Activated T-helper 2 cell treated with anti-CD3 and anti-CD28 coated beads, Interferon-gamma antibody, Interleukin-2, Interleukin-4, amounts not matched to agents 10 μg/mL and 5 μg/mL and 100 μg/mL, durations not matched to agents 14 hours and 24 hours and 36 hours (primary cell): ENCODE measurements around the gene VSTM2L. TPM values are rescaled to one million over a fixed set of nuclear protein-coding genes. Genes with fewer than 3 reads are reported as not detected.

ENCODE experiments used
- DNase-seq: peaks from one replicate; pipeline ENCODE4 v3.0.0; 2021; ENCODE audit warnings: low spot score
- H3K27ac Mint-ChIP-seq: one replicate; pipeline ENCODE4 v1.8.0; 2021; ENCODE audit warnings: mixed read lengths
- H3K27me3 Mint-ChIP-seq: one replicate; pipeline ENCODE4 v1.8.0; 2021; ENCODE audit warnings: low read depth, mixed read lengths
- H3K36me3 Mint-ChIP-seq: one replicate; pipeline ENCODE4 v1.8.0; 2021; ENCODE audit warnings: low read depth, mixed read lengths
- H3K4me1 Mint-ChIP-seq: one replicate; pipeline ENCODE4 v1.8.0; 2021; ENCODE audit warnings: low read depth, mixed read lengths
- H3K4me3 Mint-ChIP-seq: one replicate; pipeline ENCODE4 v1.8.0; 2021; ENCODE audit warnings: low read depth, mild to moderate bottlenecking, moderate library complexity, mixed read lengths
- H3K9me3 Mint-ChIP-seq: one replicate; pipeline ENCODE4 v1.8.0; 2021; ENCODE audit warnings: mixed read lengths
- intact Hi-C: fragments of 100-400 bp; cut with micrococcal nuclease; formaldehyde crosslinking; loops from one replicate; pipeline ENCODE4 v1.15.1; 2023
- total RNA-seq: library from RNA; stranded (reverse); gene quantifications from 2 replicates; pipeline ENCODE4 v1.2.3, GENCODE V29; 2022

VSTM2L gene
- total RNA-seq, 1 donor from 2014 or later: 0.23 TPM

DNA sequence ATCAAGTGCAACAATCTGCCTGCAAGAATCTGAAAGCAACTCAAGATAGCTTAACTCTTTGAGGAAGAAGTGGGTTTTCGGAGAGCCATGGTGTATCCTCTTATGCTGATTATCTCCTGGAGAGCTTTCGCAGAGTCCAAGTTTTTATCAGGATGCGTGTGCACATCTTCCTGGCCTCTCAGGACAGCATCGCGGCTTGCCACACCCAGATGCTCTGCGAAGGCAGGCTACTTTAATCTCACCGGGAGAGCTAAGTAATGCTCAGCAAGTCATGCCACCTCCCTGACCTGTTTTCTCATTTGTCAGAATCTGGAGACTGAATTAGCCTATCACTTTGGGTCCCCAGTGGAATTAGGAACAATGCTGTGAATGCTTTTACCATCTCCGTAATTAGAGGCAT lies 77.5 kb downstream of the VSTM2L start:
- intact Hi-C loops: no loop called here
- H3K27me3 Mint-ChIP-seq: no peaks in the 10 kb centered on the region
- no peaks in the 10 kb centered on the region for H3K9me3 Mint-ChIP-seq
- no peak for DNase-seq
- peaks cover 2% of the 10 kb centered on the region for H3K4me1 Mint-ChIP-seq
- peaks cover 22% of the 10 kb centered on the region for H3K36me3 Mint-ChIP-seq
- no peak overlapping the region for H3K27ac Mint-ChIP-seq
- H3K4me3 Mint-ChIP-seq: no peak overlapping the region

DNA sequence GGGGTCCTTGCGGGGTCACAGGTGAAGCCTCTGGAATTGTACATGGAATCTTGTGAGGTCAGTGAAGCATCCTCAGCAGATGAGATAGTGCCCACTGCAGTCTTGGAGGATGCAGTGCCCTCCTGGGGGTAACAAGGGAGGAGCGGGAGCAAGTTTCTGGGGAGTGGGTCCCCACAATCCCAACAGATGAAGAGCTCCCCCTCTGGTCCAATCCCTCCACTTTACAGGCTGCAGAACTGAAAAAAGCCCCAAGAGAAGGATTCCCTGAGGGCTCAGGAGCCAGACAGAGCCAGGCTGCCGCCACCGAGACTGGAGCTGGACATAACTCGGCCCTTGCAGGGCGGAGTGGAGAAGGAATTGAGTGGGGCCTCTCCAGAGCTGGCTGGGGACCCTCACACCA lies 77.9 kb downstream of the VSTM2L start:
- DNase-seq: no peak
- Mint-ChIP-seq H3K4me1 (peaks cover 2% of the 10 kb centered on the region), H3K9me3 (no peaks in the 10 kb centered on the region), H3K4me3 (no peak overlapping the region), H3K27ac (no peak overlapping the region), H3K36me3 (peaks cover 22% of the 10 kb centered on the region), H3K27me3 (no peaks in the 10 kb centered on the region)
- intact Hi-C loops: no loop called here

DNA sequence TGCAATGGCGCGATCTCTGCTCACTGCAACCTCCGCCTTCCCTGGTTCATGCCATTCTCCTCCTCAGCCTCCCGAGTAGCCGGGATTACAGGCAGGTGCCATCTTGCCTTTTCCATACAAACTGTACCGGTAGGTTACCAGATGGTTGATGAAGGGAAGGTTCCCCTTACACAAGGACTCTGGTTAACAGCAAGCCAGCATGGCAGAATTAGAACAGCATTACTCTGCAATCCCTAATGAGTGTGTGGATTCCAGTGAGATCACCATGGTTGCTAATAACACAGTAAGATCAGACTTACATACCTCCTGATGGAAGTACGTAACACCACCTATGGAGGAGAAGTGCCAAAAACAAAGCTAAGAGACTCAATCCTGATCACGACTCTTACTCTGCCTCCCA lies 78.6 kb downstream of the VSTM2L start:
- Mint-ChIP-seq H3K36me3 (peaks cover 22% of the 10 kb centered on the region), H3K4me3 (no peak overlapping the region), H3K4me1 (peaks cover 2% of the 10 kb centered on the region), H3K27me3 (no peaks in the 10 kb centered on the region), H3K9me3 (no peaks in the 10 kb centered on the region), H3K27ac (no peak overlapping the region)
- intact Hi-C loops: no loop called here
- DNase-seq: no peak

DNA sequence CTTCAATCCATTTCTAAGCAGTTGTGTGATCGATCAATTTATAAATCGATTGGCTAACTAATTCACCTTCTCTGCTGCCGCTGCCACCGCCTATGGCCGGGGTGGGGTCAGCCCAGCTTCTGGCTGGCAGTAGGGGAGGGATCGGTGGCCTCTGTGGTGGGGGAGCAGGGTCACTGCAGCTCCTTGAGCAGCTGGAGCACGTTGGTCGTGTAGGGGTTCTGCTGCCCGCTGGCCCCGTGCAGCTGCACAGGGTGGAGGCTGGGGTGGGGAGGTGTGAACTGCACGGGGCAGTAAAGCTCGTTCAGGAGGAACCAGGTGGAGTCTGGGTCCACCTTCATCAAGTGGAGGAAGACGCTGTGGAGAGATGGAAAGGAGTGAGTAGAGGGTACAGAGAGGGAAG lies 80.4 kb downstream of the VSTM2L start:
- H3K27ac Mint-ChIP-seq: no peak overlapping the region
- no peaks in the 10 kb centered on the region for H3K4me1 Mint-ChIP-seq
- no peaks in the 10 kb centered on the region for H3K9me3 Mint-ChIP-seq
- peaks cover 24% of the 10 kb centered on the region for H3K36me3 Mint-ChIP-seq
- no peaks in the 10 kb centered on the region for H3K27me3 Mint-ChIP-seq
- DNase-seq: no peak
- intact Hi-C loops: no loop called here
- no peak overlapping the region for H3K4me3 Mint-ChIP-seq

DNA sequence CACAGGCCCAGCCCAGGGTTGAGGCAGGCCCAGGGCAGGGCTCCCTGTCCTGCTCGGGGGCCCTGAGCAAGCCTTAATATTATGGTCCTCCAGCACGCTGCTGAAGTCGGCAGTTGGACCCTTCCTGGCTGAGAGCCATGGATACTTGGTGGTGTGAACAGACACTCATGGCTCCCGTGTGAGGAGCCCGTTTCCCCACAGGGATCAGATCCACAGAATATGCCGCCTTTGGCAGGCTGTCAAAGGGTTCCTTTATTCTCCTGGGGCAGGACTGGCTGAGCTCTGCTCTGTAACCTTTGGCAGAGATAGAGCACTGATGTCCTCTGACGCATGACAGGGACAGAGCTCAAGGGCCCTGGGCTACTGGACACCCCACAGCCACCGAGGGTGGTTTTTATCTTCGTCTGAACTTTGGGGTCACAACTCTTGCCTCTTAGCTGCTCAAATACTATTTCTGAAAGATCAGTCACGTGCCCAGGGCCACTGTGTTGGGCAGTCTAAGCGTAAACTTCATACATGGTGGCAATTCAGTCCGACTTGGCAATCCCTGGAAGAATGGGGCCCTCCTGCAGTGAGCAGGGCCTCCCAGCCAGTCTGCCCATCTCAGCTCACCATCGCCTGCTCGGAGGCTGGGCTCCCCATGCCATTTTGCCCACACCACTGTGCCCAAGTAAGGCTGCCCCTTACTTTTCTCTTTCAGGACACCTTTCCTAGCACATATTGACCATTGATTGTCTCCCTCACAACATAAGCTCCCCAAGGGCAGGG lies 81.3 kb downstream of the VSTM2L start:
- no peak overlapping the region for H3K27ac Mint-ChIP-seq
- no peaks in the 10 kb centered on the region for H3K9me3 Mint-ChIP-seq
- no peak overlapping the region for H3K4me3 Mint-ChIP-seq
- no peak for DNase-seq
- no peaks in the 10 kb centered on the region for H3K27me3 Mint-ChIP-seq
- intact Hi-C loops: no loop called here
- no peaks in the 10 kb centered on the region for H3K4me1 Mint-ChIP-seq
- peaks cover 33% of the 10 kb centered on the region for H3K36me3 Mint-ChIP-seq

DNA sequence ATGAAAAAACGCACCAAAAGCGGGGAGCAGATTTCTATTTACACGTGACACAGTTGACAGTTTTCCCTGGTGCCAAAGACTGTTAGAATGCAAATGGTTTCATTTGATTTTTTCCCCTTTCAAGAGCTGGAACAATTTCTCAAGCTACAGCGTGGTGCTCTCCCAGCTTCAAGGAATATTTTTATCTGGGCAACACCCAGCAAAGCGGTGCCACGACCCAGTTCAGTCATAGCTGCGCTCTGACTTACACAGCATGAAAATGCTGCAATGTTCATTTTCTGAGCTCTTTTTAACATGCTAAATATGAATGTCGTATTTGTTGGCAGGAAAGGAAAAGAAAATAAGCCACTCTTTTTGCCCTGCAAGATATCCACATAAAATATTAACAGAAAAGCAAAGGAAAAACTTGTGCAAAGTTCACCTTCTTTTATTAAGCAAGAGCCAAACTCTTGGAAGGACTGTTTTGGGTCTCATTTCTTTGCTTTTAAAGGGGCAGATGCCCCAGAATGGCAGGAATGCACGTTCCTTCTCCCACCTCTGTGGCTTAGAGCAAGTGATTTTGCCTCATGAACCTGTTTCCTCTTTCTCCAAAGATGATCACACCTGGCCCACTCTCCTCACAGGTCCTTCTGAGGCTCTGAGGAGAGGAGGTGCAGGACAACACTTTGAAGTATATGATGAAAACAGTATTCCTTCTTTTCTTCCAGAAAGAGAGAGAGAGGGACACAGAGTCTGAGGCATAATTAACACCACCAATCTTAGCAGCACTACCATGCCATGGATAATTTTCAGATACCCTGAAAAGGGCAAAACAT lies 83.3 kb downstream of the VSTM2L start:
- no peak for DNase-seq
- Mint-ChIP-seq H3K27me3 (no peaks in the 10 kb centered on the region), H3K4me3 (no peak overlapping the region), H3K27ac (no peak overlapping the region), H3K9me3 (no peaks in the 10 kb centered on the region), H3K4me1 (peaks cover 18% of the 10 kb centered on the region), H3K36me3 (peaks cover 49% of the 10 kb centered on the region)
- intact Hi-C loops: no loop called here

DNA sequence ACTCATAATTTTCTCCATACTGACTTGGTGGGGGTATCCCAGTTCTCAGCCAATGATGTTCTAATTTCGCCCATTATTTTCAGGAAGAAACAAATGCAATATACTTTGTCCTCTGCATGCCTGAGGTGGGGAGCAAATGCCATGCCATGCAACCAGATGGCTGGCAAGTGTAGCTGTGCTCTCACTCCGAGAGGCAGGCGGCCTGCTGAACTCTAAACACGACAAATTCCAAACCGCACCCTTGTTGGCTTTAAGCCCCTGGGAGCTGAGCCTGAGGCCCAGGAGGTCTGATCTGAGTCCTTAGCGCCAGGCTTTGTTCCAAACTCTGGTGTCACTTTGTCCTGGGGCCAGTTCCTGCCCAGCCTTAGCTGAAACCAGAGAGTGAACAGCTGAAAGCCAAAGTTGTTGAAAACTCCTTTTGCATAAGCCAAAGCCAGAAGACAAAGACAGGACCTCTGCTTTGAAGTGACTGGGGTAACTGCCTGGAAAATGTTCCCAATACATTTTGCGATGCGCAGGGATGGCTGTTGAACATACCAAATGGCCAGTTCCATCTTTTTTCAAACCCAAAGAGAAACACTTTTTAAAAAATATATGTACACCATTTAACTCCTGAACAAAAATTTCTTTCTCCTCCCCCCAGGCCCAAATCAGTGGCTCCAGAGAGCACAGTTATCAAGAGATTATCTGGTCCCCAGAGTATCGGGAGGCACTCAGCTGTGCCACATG lies 84.1 kb downstream of the VSTM2L start:
- Mint-ChIP-seq H3K9me3 (no peaks in the 10 kb centered on the region), H3K36me3 (peaks cover 50% of the 10 kb centered on the region), H3K4me3 (no peak overlapping the region), H3K4me1 (peaks cover 24% of the 10 kb centered on the region), H3K27ac (no peak overlapping the region), H3K27me3 (no peaks in the 10 kb centered on the region)
- no peak for DNase-seq
- intact Hi-C loops: no loop called here

DNA sequence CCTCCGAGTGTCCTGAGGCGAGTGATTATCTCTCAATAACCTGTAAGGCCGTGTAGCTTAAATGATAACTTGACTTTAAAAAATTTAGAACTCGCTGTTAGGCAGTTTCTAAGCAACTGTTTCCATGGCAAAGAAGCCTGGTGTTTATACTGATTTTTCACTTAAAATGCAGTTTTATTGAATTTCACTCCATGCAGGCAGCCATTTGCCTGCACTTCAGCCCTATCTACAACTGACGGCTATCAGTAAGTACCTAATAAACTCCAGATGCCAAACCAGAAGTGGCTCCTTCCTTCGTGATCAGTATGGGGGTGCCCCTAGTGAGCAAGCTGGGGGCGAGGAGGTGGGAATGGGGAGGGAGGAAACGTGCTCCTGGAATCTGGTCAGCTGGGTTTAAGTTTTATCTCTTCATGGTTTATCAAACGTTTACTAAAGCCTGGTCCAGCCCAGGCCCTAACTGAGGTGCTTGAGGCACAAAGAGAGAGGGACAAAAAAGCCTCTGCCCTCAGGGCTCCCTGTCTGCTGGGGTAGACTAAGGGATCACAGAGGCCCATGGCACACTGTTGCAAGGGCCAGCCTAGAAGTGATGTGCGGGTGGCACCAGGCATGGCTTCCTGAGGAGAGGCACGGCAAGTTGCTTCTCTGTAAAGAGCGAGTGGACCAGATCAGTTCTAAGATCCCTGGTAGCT lies 84.8 kb downstream of the VSTM2L start:
- H3K9me3 Mint-ChIP-seq: no peaks in the 10 kb centered on the region
- no peak for DNase-seq
- no peaks in the 10 kb centered on the region for H3K27me3 Mint-ChIP-seq
- intact Hi-C loops: no loop called here
- H3K27ac Mint-ChIP-seq: no peak overlapping the region
- no peak overlapping the region for H3K4me3 Mint-ChIP-seq
- peaks cover 45% of the 10 kb centered on the region for H3K36me3 Mint-ChIP-seq
- H3K4me1 Mint-ChIP-seq: peaks cover 26% of the 10 kb centered on the region

DNA sequence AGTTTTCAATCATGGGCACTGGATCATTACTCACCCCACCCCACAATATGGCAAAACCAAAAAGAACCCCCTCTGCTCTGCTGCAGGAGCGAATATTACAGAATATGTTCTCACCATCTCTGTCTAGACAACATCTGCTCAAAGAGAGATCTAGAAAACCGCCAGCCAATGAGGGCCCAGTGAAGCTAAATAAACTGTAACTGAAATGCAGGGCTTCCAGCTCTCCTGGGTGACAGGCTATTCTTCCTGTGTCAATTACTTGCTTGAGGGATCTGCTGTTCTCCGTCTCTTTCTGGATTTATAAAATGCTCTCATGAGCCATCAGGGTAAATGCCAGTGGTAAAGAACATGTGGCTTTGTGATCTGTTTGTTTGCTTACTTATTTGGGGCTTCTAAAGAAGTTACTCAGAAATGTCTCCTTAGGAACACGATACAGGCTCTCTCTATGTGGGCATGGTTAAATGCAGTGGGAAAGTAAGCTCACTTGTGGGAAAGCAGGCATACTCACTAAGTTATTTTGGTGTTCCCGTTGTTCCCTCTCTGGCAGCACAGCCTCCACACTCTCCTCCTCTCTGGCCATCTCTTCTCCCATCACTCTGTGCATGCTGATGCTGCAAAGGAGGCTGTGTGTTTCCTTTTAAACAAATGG lies 85.5 kb downstream of the VSTM2L start:
- intact Hi-C loops: no loop called here
- no peak overlapping the region for H3K27ac Mint-ChIP-seq
- H3K27me3 Mint-ChIP-seq: no peaks in the 10 kb centered on the region
- peaks cover 27% of the 10 kb centered on the region for H3K4me1 Mint-ChIP-seq
- DNase-seq: no peak
- H3K36me3 Mint-ChIP-seq: peaks cover 40% of the 10 kb centered on the region
- H3K9me3 Mint-ChIP-seq: no peaks in the 10 kb centered on the region
- H3K4me3 Mint-ChIP-seq: no peak overlapping the region

DNA sequence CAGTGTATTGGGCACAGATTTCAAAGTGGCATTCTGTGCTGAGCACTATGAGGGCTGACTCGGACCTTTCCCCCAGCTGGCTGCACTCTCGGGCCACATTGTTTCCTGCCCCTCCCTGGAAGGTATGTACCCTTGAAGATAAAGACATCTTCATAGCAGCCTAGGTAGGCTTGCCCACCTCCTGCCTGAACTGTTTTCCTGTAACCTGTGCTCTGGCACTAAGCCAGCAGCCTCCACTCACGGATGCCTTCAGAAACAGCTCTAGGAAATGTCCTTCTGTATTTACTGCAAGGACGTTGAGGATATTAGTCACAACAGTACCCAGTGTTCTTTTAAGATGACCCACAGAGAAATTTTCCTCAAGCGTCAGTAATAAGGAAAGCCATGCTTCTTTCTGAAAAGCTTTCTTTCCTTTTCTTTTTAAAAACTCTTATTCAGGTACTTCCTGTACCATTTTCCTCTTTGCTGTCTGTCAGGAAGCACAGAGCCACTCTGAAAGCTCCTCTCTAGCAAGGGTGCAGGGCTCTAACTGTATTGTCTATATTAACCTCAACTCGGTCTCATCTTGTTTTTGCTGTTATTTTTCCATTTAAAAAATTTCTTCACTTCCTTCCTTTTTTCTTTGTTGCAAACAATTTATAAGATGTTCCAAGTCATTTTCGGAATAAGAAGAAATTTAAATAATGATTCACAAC lies 86.8 kb downstream of the VSTM2L start:
- Mint-ChIP-seq H3K27me3 (no peaks in the 10 kb centered on the region), H3K4me1 (peaks cover 27% of the 10 kb centered on the region), H3K4me3 (no peak overlapping the region), H3K27ac (peak overlapping the region; percentile 83), H3K9me3 (no peaks in the 10 kb centered on the region), H3K36me3 (peaks cover 46% of the 10 kb centered on the region)
- no peak for DNase-seq
- intact Hi-C loops: loop anchor here (1.0 to 10.0 kb wide), 5 partner anchors 12 to 427 kb away; partner anchors contain the start of gene VSTM2L

DNA sequence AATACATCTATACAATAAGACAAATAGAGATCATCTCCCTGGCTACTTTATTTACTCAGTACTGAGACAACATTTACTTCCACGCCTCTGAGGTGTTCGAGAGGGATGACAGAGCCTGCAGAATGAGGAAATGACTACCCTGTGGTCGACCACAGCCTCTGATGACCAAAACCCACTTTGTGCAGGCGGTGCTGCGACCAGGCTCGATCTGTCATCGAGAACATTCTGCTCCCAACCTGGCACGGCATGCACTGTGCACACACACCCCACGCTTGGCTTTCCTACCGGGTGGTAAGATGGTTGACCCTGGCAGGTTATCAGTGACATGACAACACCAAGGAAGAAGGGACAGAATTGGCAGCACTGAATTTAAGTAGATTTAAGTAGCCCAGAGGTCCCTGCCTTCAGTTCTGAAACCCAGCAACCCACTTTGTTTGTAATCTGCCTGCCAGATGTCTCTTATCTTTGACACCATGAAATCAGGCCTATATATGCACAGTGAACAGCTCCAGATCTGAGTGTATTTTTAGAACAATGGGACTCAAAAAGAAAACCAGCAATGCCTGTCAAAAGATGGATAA lies 87.7 kb downstream of the VSTM2L start:
- intact Hi-C loops: loop anchor here (1.0 to 10.0 kb wide), 5 partner anchors 11 to 428 kb away; partner anchors contain the start of gene VSTM2L
- H3K27ac Mint-ChIP-seq: peak overlapping the region; percentile 83
- no peak overlapping the region for H3K4me3 Mint-ChIP-seq
- H3K4me1 Mint-ChIP-seq: peaks cover 27% of the 10 kb centered on the region
- no peaks in the 10 kb centered on the region for H3K27me3 Mint-ChIP-seq
- DNase-seq: peak; percentile 65
- peaks cover 50% of the 10 kb centered on the region for H3K36me3 Mint-ChIP-seq
- no peaks in the 10 kb centered on the region for H3K9me3 Mint-ChIP-seq
